Vagina (tissue), 2 donors: Measurements from ENCODE around the gene MBNL2.

Source experiments
- POLR2A ChIP-seq, 2 donors: fragments of 450-650 bp; IDR thresholded peaks; one replicate each; pipeline ENCODE4 v1.6.1; 2017; ENCODE audit warnings: antibody characterized with exemption in 2 of 2, mild to moderate bottlenecking in 2 of 2, moderate library complexity in 2 of 2
- POLR2AphosphoS5 ChIP-seq, 2 donors: sonication (generic); formaldehyde crosslinking; IDR thresholded peaks; one replicate each; pipeline ENCODE4 v1.9.0; 2017; ENCODE audit warnings: antibody characterized with exemption in 2 of 2, mild to moderate bottlenecking in 2 of 2, low read depth in 1 of 2; ENCODE audit not compliant: insufficient read depth in 1 of 2
- TF ChIP-seq, protein P1 (sequence below), 3 experiments: fragments of 450-650 bp in 2 of 3; fragments of 200-600 bp in 1 of 3; sonication (generic) in 1 of 3; IDR thresholded peaks; one replicate each; pipeline ENCODE4 v1.5.1; 2017 to 2019; ENCODE audit warnings: antibody characterized with exemption in 3 of 3, mild to moderate bottlenecking in 2 of 3, moderate library complexity in 2 of 3

DNA sequence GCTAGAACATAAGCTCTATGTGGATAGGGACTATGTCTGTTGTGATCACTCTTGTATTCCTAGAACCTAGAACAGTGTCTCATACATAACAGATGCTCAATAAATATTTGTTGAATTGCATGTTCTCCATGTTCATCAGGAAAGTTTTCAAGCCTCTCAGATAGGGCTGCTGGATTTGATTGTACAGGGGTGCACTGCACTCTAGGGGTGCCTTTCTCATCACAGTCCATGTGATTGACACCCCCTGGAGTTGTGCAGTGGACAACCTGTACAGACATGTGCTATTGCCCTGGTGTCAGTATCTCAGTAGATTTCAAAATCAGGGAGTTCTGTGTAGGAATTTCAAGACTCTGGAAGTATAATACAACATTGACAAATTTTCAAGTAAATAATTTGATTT lies 58.9 kb downstream of the MBNL2 start:
- TF ChIP-seq POLR2A (IDR thresholded peaks at IDR 0.05) (no peak), POLR2AphosphoS5 (IDR thresholded peaks at IDR 0.05; ENCODE audit: insufficient read depth in 1 of 2, low read depth in 1 of 2) (no peak)
- TF ChIP-seq, protein P1, sequence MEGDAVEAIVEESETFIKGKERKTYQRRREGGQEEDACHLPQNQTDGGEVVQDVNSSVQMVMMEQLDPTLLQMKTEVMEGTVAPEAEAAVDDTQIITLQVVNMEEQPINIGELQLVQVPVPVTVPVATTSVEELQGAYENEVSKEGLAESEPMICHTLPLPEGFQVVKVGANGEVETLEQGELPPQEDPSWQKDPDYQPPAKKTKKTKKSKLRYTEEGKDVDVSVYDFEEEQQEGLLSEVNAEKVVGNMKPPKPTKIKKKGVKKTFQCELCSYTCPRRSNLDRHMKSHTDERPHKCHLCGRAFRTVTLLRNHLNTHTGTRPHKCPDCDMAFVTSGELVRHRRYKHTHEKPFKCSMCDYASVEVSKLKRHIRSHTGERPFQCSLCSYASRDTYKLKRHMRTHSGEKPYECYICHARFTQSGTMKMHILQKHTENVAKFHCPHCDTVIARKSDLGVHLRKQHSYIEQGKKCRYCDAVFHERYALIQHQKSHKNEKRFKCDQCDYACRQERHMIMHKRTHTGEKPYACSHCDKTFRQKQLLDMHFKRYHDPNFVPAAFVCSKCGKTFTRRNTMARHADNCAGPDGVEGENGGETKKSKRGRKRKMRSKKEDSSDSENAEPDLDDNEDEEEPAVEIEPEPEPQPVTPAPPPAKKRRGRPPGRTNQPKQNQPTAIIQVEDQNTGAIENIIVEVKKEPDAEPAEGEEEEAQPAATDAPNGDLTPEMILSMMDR (IDR thresholded peaks at IDR 0.05) = no peak
